Measurements from ENCODE around the gene SEC14L2.

The SEC14L2 gene

GRCh38 chr22:30408388-30409102, 11.7 kb downstream of the SEC14L2 start:
- no peak for DNase-seq

GRCh38 chr22:30411780-30412179, 15.0 kb downstream of the SEC14L2 start:
- no peak for DNase-seq

GRCh38 chr22:30413001-30413400, 16.2 kb downstream of the SEC14L2 start:
- DNase-seq = no peak

- no peak for DNase-seq
These were observed 17.1 kb downstream of the SEC14L2 start for GRCh38 chr22:30413745-30414524.

GRCh38 chr22:30414525-30415047, 17.8 kb downstream of the SEC14L2 start:
- no peak for DNase-seq

GRCh38 chr22:30416403-30416802, 19.6 kb downstream of the SEC14L2 start:
- DNase-seq = no peak

GRCh38 chr22:30416837-30417236, 20.0 kb downstream of the SEC14L2 start:
- no peak for DNase-seq

GRCh38 chr22:30420347-30421125, 23.7 kb downstream of the SEC14L2 start:
- no peak for DNase-seq

GRCh38 chr22:30421695-30422480, 25.1 kb downstream of the SEC14L2 start:
- DNase-seq = no peak

- peak; percentile 20 for DNase-seq
These were observed 25.9 kb downstream of the SEC14L2 start for GRCh38 chr22:30422481-30423300.

GRCh38 chr22:30423301-30423958, 26.6 kb downstream of the SEC14L2 start:
- DNase-seq = peak; percentile 41

- DNase-seq = peak; percentile 96
These were observed 27.2 kb downstream of the SEC14L2 start for GRCh38 chr22:30423959-30424533.

GRCh38 chr22:30424534-30425326, 27.9 kb downstream of the SEC14L2 start:
- DNase-seq = no peak

- DNase-seq = no peak
These were observed 28.5 kb downstream of the SEC14L2 start for GRCh38 chr22:30425327-30425615.

- DNase-seq = peak; percentile 11
These were observed 29.0 kb downstream of the SEC14L2 start, which contains the start of gene MTFP1 for GRCh38 chr22:30425616-30426387. Gene MTFP1, plus strand, starts transcription at chr22:30425768. Its CDS starts 112 bp downstream, at chr22:30425880.

- peak; percentile 48 for DNase-seq
These were observed 29.9 kb downstream of the SEC14L2 start for GRCh38 chr22:30426388-30427353.

GRCh38 chr22:30427871-30428270, 31.1 kb downstream of the SEC14L2 start:
- no peak for DNase-seq

GRCh38 chr22:30429887-30430286, 33.1 kb downstream of the SEC14L2 start:
- DNase-seq = no peak
